ENCODE measurements around the gene FSTL4. TPM values are rescaled to one million over a fixed set of nuclear protein-coding genes. Genes with fewer than 3 reads are reported as not detected.

Gene FSTL4
- total and polyA plus RNA-seq, 2 experiments from 2014 or later, result 1.4 to 2.8 TPM

DNA sequence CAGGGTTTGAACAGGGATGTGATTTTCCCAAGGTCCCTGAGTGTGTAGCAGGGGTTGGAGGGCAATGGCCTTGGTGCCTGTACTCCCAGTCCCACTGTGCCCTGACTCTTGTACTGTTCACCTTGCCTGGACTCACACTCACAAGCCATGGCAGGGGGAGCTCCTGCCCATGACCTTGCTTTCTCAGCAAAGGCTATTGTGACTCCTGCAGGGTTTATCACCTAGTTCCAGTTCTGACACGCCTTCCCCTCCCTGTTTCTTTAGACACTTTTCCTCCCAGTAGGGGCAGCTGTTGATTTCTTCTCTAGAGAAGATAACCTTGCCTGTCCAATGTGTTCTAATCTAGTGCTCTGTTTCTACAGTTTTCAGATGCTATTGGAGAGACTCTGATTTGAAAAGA, 139.5 kb downstream of the FSTL4 start (continued):
- TF ChIP-seq ZNF114 (CRISPR knock-in tag; IDR thresholded peaks at IDR 0.05) (no peak), CREB1 (CRISPR knock-in tag; IDR thresholded peaks at IDR 0.05; ENCODE audit: low read depth) (no peak), EZH2 (IDR thresholded peaks at IDR 0.05; ENCODE audit: low read depth, unreplicated experiment) (no peak), EZH2phosphoT487 (IDR thresholded peaks at IDR 0.05; ENCODE audit: unreplicated experiment) (no peak)
- TF ChIP-seq, protein P1, sequence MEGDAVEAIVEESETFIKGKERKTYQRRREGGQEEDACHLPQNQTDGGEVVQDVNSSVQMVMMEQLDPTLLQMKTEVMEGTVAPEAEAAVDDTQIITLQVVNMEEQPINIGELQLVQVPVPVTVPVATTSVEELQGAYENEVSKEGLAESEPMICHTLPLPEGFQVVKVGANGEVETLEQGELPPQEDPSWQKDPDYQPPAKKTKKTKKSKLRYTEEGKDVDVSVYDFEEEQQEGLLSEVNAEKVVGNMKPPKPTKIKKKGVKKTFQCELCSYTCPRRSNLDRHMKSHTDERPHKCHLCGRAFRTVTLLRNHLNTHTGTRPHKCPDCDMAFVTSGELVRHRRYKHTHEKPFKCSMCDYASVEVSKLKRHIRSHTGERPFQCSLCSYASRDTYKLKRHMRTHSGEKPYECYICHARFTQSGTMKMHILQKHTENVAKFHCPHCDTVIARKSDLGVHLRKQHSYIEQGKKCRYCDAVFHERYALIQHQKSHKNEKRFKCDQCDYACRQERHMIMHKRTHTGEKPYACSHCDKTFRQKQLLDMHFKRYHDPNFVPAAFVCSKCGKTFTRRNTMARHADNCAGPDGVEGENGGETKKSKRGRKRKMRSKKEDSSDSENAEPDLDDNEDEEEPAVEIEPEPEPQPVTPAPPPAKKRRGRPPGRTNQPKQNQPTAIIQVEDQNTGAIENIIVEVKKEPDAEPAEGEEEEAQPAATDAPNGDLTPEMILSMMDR (conservative IDR thresholded peaks at IDR 0.05; ENCODE audit: low read depth in 2 of 2), result no peak
- TF ChIP-seq, protein P2, sequence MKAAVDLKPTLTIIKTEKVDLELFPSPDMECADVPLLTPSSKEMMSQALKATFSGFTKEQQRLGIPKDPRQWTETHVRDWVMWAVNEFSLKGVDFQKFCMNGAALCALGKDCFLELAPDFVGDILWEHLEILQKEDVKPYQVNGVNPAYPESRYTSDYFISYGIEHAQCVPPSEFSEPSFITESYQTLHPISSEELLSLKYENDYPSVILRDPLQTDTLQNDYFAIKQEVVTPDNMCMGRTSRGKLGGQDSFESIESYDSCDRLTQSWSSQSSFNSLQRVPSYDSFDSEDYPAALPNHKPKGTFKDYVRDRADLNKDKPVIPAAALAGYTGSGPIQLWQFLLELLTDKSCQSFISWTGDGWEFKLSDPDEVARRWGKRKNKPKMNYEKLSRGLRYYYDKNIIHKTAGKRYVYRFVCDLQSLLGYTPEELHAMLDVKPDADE (IDR thresholded peaks at IDR 0.05), result no peak

DNA sequence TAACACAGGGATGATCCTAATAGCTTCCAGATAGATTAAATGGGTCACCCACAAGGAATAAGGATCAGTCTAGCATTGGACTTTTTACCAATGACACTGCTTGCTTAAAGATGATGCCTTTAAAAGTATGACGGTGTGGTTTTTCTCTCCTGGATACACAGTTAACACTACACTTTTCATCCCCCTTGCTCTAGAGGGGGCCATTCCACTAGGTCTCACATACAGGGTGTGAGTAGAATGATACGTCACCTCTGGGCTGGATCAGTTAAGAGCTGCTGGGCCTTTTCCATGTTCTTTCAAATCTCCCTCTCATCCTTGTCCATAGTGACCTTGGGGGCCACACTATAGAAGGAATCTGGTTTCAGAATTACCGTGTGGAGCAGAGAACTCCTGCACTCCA, 140.6 kb downstream of the FSTL4 start:
- DNase-seq (ENCODE audit: low spot score) (peak; percentile 22), ATAC-seq (no peak; the same call in 2 of the 3 replicates)
- Mint-ChIP-seq H3K27ac (no peak overlapping the region), H3K9me3 (no peaks in the 10 kb centered on the region), H3K4me1 (peaks cover 18% of the 10 kb centered on the region), H3K36me3 (ENCODE audit: low read depth) (no peaks in the 10 kb centered on the region), H3K27me3 (ENCODE audit: insufficient read depth, low read depth, poor library complexity) (peaks cover 5% of the 10 kb centered on the region), H3K4me3 (no peak overlapping the region)
- H3K4me1 ChIP-seq (ENCODE audit: insufficient read depth), result peaks cover 7% of the 10 kb centered on the region; the same call in 1 of the 2 replicates
- H3F3A ChIP-seq (replicated peaks; ENCODE audit: low read depth), result no peaks in the 10 kb centered on the region
- H2AFZ ChIP-seq, result no peak overlapping the region
- no peaks in the 10 kb centered on the region for H3K9me2 ChIP-seq (ENCODE audit: insufficient read depth)
- H3K4me2 ChIP-seq, result no peak overlapping the region
- no peaks in the 10 kb centered on the region for H4K20me1 ChIP-seq (replicated peaks; ENCODE audit: insufficient read depth)
- H3K27me3 ChIP-seq (ENCODE audit: insufficient read depth), result no peaks in the 10 kb centered on the region
- no peak for TF ChIP-seq STAT1 (IDR thresholded peaks at IDR 0.05; ENCODE audit: unreplicated experiment)
- TF ChIP-seq, protein P1 (conservative IDR thresholded peaks at IDR 0.05; ENCODE audit: low read depth in 2 of 2), result peak in 1 of 2 experiments; percentile 51; a peak in 2 of 4 replicates
- TF ChIP-seq, protein P3, sequence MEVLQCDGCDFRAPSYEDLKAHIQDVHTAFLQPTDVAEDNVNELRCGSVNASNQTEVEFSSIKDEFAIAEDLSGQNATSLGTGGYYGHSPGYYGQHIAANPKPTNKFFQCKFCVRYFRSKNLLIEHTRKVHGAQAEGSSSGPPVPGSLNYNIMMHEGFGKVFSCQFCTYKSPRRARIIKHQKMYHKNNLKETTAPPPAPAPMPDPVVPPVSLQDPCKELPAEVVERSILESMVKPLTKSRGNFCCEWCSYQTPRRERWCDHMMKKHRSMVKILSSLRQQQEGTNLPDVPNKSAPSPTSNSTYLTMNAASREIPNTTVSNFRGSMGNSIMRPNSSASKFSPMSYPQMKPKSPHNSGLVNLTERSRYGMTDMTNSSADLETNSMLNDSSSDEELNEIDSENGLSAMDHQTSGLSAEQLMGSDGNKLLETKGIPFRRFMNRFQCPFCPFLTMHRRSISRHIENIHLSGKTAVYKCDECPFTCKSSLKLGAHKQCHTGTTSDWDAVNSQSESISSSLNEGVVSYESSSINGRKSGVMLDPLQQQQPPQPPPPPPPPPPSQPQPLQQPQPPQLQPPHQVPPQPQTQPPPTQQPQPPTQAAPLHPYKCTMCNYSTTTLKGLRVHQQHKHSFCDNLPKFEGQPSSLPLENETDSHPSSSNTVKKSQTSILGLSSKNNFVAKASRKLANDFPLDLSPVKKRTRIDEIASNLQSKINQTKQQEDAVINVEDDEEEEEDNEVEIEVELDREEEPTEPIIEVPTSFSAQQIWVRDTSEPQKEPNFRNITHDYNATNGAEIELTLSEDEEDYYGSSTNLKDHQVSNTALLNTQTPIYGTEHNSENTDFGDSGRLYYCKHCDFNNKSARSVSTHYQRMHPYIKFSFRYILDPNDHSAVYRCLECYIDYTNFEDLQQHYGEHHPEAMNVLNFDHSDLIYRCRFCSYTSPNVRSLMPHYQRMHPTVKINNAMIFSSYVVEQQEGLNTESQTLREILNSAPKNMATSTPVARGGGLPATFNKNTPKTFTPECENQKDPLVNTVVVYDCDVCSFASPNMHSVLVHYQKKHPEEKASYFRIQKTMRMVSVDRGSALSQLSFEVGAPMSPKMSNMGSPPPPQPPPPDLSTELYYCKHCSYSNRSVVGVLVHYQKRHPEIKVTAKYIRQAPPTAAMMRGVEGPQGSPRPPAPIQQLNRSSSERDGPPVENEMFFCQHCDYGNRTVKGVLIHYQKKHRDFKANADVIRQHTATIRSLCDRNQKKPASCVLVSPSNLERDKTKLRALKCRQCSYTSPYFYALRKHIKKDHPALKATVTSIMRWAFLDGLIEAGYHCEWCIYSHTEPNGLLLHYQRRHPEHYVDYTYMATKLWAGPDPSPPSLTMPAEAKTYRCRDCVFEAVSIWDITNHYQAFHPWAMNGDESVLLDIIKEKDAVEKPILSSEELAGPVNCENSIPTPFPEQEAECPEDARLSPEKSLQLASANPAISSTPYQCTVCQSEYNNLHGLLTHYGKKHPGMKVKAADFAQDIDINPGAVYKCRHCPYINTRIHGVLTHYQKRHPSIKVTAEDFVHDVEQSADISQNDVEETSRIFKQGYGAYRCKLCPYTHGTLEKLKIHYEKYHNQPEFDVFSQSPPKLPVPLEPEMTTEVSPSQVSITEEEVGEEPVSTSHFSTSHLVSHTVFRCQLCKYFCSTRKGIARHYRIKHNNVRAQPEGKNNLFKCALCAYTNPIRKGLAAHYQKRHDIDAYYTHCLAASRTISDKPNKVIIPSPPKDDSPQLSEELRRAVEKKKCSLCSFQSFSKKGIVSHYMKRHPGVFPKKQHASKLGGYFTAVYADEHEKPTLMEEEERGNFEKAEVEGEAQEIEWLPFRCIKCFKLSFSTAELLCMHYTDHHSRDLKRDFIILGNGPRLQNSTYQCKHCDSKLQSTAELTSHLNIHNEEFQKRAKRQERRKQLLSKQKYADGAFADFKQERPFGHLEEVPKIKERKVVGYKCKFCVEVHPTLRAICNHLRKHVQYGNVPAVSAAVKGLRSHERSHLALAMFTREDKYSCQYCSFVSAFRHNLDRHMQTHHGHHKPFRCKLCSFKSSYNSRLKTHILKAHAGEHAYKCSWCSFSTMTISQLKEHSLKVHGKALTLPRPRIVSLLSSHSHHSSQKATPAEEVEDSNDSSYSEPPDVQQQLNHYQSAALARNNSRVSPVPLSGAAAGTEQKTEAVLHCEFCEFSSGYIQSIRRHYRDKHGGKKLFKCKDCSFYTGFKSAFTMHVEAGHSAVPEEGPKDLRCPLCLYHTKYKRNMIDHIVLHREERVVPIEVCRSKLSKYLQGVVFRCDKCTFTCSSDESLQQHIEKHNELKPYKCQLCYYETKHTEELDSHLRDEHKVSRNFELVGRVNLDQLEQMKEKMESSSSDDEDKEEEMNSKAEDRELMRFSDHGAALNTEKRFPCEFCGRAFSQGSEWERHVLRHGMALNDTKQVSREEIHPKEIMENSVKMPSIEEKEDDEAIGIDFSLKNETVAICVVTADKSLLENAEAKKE (CRISPR knock-in tag; IDR thresholded peaks at IDR 0.05), result no peak
- no peak overlapping the region for H3K27ac ChIP-seq (ENCODE audit: low read depth)
- H3K36me3 ChIP-seq (ENCODE audit: insufficient read depth), result no peaks in the 10 kb centered on the region
- H3K4me3 ChIP-seq, result no peak overlapping the region
- no peaks in the 10 kb centered on the region for H3K79me2 ChIP-seq (replicated peaks; ENCODE audit: insufficient read depth)
